ENCODE results near the gene SMIM24. TPM values are rescaled to one million over a fixed set of nuclear protein-coding genes. Genes with fewer than 3 reads are reported as not detected.
"Not testable (repeated sequence)": the region's sequence is repeated elsewhere in the genome, so short reads cannot be mapped to it uniquely, and the experiment has no call there.

The SMIM24 gene
- total RNA-seq, 1 donor from 2014 or later = 1.3 TPM

GRCh38 chr19:3454656-3455392, 25.5 kb downstream of the SMIM24 start:
- DNase-seq (ENCODE audit: low spot score, unreplicated experiment) = no peak
- Mint-ChIP-seq H3K4me3 (ENCODE audit: low read depth) (no peak overlapping the region), H3K4me1 (ENCODE audit: low read depth) (no peaks in the 10 kb centered on the region), H3K9me3 (ENCODE audit: low read depth) (no peaks in the 10 kb centered on the region), H3K27ac (no peak overlapping the region), H3K36me3 (ENCODE audit: insufficient read depth) (peaks cover 3% of the 10 kb centered on the region), H3K27me3 (peaks cover 25% of the 10 kb centered on the region)
- TF ChIP-seq CTCF (IDR thresholded peaks at IDR 0.05; ENCODE audit: unreplicated experiment) = no peak

- H3K27me3 Mint-ChIP-seq = peaks cover 20% of the 10 kb centered on the region
- no peak overlapping the region for H3K4me3 Mint-ChIP-seq (ENCODE audit: low read depth)
- no peaks in the 10 kb centered on the region for H3K4me1 Mint-ChIP-seq (ENCODE audit: low read depth)
- TF ChIP-seq CTCF (IDR thresholded peaks at IDR 0.05; ENCODE audit: unreplicated experiment) = no peak
- peaks cover 3% of the 10 kb centered on the region for H3K36me3 Mint-ChIP-seq (ENCODE audit: insufficient read depth)
- DNase-seq (ENCODE audit: low spot score, unreplicated experiment) = no peak
- no peaks in the 10 kb centered on the region for H3K9me3 Mint-ChIP-seq (ENCODE audit: low read depth)
- no peak overlapping the region for H3K27ac Mint-ChIP-seq
These were observed 26.5 kb downstream of the SMIM24 start for GRCh38 chr19:3453840-3454239.

GRCh38 chr19:3452942-3453214, 27.4 kb downstream of the SMIM24 start:
- peaks cover 13% of the 10 kb centered on the region for H3K27me3 Mint-ChIP-seq
- H3K36me3 Mint-ChIP-seq (ENCODE audit: insufficient read depth); H3K4me1 Mint-ChIP-seq (ENCODE audit: low read depth); H3K4me3 Mint-ChIP-seq (ENCODE audit: low read depth); H3K27ac Mint-ChIP-seq; H3K9me3 Mint-ChIP-seq (ENCODE audit: low read depth); DNase-seq (ENCODE audit: low spot score, unreplicated experiment): not testable (repeated sequence)

- no peak for TF ChIP-seq CTCF (IDR thresholded peaks at IDR 0.05; ENCODE audit: unreplicated experiment)
- H3K4me3 Mint-ChIP-seq (ENCODE audit: low read depth) = no peak overlapping the region
- no peaks in the 10 kb centered on the region for H3K4me1 Mint-ChIP-seq (ENCODE audit: low read depth)
- no peaks in the 10 kb centered on the region for H3K9me3 Mint-ChIP-seq (ENCODE audit: low read depth)
- peaks cover 12% of the 10 kb centered on the region for H3K27me3 Mint-ChIP-seq
- no peak for DNase-seq (ENCODE audit: low spot score, unreplicated experiment)
- H3K36me3 Mint-ChIP-seq (ENCODE audit: insufficient read depth) = peaks cover 3% of the 10 kb centered on the region
- no peak overlapping the region for H3K27ac Mint-ChIP-seq
These were observed 28.0 kb downstream of the SMIM24 start for GRCh38 chr19:3452171-3452941.

- no peak overlapping the region for H3K4me3 Mint-ChIP-seq (ENCODE audit: low read depth)
- H3K4me1 Mint-ChIP-seq (ENCODE audit: low read depth) = no peaks in the 10 kb centered on the region
- no peak overlapping the region for H3K27ac Mint-ChIP-seq
- no peak for DNase-seq (ENCODE audit: low spot score, unreplicated experiment)
- peaks cover 8% of the 10 kb centered on the region for H3K27me3 Mint-ChIP-seq
- no peaks in the 10 kb centered on the region for H3K9me3 Mint-ChIP-seq (ENCODE audit: low read depth)
- TF ChIP-seq CTCF (IDR thresholded peaks at IDR 0.05; ENCODE audit: unreplicated experiment) = no peak
- H3K36me3 Mint-ChIP-seq (ENCODE audit: insufficient read depth) = peaks cover 3% of the 10 kb centered on the region
These were observed 28.9 kb downstream of the SMIM24 start for GRCh38 chr19:3451451-3451866.
